Subcutaneous adipose tissue (tissue), 4 donors: ENCODE results near the gene FRMD4A. TPM values are rescaled to one million over a fixed set of nuclear protein-coding genes. Genes with fewer than 3 reads are reported as not detected.

Source experiments
- total RNA-seq, 4 donors: library from RNA; depleted of rRNA; stranded (reverse); fragments of >200 nt; gene quantifications; one replicate each; pipeline ENCODE4 v1.1.0, GENCODE V29; 2016
- TF ChIP-seq, protein P1 (sequence below): fragments of 450-650 bp; IDR thresholded peaks from one replicate; pipeline ENCODE4 v1.5.1; 2016; ENCODE audit warnings: low read depth, mild to moderate bottlenecking, control low read depth, antibody characterized with exemption, moderate library complexity

Gene FRMD4A
- total RNA-seq, 4 donors from 2014 or later = 70.0 to 206 (median 81.4) TPM

GRCh38 chr10:13920031-13920430, 410.7 kb downstream of the FRMD4A start:
- TF ChIP-seq, protein P1, sequence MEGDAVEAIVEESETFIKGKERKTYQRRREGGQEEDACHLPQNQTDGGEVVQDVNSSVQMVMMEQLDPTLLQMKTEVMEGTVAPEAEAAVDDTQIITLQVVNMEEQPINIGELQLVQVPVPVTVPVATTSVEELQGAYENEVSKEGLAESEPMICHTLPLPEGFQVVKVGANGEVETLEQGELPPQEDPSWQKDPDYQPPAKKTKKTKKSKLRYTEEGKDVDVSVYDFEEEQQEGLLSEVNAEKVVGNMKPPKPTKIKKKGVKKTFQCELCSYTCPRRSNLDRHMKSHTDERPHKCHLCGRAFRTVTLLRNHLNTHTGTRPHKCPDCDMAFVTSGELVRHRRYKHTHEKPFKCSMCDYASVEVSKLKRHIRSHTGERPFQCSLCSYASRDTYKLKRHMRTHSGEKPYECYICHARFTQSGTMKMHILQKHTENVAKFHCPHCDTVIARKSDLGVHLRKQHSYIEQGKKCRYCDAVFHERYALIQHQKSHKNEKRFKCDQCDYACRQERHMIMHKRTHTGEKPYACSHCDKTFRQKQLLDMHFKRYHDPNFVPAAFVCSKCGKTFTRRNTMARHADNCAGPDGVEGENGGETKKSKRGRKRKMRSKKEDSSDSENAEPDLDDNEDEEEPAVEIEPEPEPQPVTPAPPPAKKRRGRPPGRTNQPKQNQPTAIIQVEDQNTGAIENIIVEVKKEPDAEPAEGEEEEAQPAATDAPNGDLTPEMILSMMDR = no peak

GRCh38 chr10:13917791-13918190, 412.9 kb downstream of the FRMD4A start:
- TF ChIP-seq, protein P1 = no peak

- TF ChIP-seq, protein P1 = no peak
These were observed 414.3 kb downstream of the FRMD4A start for GRCh38 chr10:13916384-13916947.

GRCh38 chr10:13915710-13916109, 415.0 kb downstream of the FRMD4A start:
- TF ChIP-seq, protein P1 = no peak

DNA sequence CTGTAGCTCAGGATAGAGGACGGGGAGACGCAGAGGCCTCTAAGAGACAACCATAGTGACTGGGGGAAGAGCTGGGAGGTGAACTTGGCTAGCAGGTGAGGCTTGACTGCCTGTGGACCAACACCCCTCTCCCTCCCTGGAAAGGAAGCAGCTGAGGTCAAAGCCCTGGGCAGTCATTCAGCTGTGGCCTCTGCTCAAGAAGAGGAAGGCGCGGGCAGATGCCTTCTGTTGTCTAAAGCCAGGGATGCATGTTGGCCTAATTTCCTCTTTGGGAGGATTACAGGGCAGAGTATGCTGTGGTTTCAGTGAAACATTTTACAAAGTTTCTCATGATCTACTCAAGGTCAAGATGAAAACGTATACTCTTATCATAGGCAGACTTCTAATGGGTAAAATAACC, 416.8 kb downstream of the FRMD4A start:
- TF ChIP-seq, protein P1 = no peak

DNA sequence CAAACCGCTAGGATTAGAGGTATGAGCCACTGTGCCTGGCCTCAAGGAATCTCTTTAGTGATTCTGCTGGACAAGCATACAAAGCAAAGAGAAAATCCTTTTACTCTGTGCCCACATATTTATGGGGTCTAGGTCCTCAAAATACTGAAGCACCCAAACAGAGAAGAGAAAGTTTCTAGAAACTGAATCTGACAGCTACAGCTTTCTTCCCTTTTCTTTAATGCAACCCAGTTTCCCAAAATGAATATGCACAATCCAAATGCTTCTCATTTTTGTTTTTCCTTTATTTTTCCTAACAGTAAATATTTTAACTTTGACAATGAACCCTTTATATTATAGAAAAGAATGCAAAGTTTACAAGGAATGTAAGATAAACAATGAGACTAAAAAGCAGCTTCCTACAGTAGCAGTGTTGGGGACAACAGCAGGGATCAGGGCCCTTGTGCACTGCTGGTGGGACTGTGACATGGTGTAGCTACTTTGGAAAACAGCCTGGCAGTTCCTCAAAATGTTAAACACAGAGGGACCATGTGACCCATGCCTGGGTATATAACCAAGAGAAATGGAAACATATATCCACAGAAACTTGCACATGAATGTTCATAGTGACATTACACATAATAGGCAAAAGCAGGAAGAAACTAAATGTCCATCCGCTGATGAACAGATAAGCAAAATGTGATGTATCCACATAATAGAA, 418.8 kb downstream of the FRMD4A start:
- TF ChIP-seq, protein P1 = no peak

DNA sequence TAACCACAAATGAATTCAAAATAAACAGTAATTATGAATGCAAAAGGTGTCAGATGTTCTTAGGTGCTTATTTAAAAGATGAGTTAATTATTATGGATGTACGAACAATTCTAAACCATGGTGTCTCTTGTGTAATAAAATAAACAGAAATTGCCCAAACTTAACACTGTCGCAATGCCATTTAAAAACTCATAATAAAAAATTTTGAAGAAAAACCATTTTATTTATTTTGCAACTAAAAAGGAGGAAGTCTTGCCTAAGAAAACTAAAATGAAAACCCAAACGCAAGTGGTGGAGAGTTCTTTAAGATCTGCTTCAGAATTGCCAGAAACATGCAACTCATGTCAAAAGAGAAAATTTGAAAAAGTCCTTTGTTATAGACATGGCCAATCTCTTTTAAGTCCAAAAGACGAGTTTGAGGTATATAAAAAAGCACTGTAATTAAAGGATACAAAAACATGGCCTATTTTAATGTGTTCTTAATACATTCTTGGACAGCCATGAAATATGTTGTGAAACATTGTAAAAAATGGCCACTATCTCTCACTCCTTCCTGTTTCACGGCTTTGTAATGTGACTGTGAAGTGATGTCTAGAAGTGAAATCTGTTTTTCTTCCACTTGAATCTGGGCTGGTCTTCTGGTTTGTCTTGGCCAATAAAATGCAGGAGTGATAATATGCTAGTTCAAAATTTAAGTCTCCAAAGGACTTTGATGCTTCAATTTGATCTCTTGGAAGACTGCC, 421.0 kb downstream of the FRMD4A start:
- TF ChIP-seq, protein P1 = no peak
